Neuron (in vitro differentiated cells): ENCODE data around the gene FMN2.

Experiments used
- H2AFZ ChIP-seq: one replicate; pipeline ENCODE4 v1.6.1; 2013; ENCODE audit warnings: low read depth, mild to moderate bottlenecking, inconsistent platforms, low read length, moderate library complexity
- H3K27me3 ChIP-seq: one replicate; pipeline ENCODE4 v1.6.1; 2013; ENCODE audit warnings: low read length; ENCODE audit not compliant: insufficient read depth
- H3K36me3 ChIP-seq: one replicate; pipeline ENCODE4 v1.6.1; 2013; ENCODE audit warnings: low read length; ENCODE audit not compliant: insufficient read depth
- H3K4me1 ChIP-seq: one replicate; pipeline ENCODE4 v1.6.1; 2013; ENCODE audit warnings: low read length; ENCODE audit not compliant: insufficient read depth
- H3K4me3 ChIP-seq: 2 replicates; pipeline ENCODE4 v1.5.1; 2013; ENCODE audit warnings: mild to moderate bottlenecking, low read length, moderate library complexity
- H3K9me3 ChIP-seq: one replicate; pipeline ENCODE4 v1.6.1; 2013; ENCODE audit warnings: low read length

The FMN2 gene

DNA sequence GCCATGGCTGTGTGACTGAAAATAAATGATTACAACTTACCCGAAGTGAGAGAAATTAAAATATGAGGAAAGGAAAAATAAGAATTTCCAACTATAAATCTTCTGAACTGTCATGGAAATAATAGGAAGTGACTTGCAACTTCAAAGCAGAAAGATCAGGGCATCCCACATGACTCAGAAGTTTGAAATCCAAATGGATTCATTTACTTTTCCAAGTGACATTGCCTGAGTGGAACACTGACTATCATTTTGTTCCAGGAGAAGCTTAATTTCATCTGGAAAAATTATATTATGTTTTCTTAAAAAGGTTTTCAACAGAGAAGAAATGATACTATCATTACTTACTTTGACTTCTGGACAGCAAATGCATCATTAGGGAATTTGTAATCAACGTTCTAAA, 409.4 kb downstream of the FMN2 start:
- no peak overlapping the region for H2AFZ ChIP-seq
- H3K9me3 ChIP-seq, result no peaks in the 10 kb centered on the region
- H3K27me3 ChIP-seq, result no peaks in the 10 kb centered on the region
- no peaks in the 10 kb centered on the region for H3K36me3 ChIP-seq
- no peak overlapping the region for H3K4me3 ChIP-seq
- peaks cover 11% of the 10 kb centered on the region for H3K4me1 ChIP-seq

DNA sequence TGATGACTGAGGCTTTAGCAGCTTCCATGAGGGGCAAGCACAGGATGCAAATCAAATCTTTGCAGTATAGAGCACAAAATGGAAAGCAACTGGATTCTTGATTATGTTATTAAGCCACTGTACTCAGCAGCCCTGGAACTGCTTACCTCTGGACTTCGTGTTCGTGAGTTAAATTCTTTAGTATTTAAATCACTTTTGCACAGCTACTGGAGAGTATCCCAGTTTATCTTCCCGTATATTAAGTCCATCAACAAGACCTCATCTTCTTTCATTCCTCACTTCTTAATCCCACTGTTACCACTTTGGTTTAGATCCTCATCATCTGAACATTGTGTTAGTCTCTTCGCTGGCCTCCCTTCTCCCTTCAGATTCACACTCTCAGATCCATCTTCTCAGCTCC, 411.4 kb downstream of the FMN2 start:
- Histone ChIP-seq H3K36me3 (no peaks in the 10 kb centered on the region), H3K4me1 (peaks cover 11% of the 10 kb centered on the region), H2AFZ (no peak overlapping the region), H3K27me3 (no peaks in the 10 kb centered on the region), H3K9me3 (no peaks in the 10 kb centered on the region), H3K4me3 (no peak overlapping the region)

DNA sequence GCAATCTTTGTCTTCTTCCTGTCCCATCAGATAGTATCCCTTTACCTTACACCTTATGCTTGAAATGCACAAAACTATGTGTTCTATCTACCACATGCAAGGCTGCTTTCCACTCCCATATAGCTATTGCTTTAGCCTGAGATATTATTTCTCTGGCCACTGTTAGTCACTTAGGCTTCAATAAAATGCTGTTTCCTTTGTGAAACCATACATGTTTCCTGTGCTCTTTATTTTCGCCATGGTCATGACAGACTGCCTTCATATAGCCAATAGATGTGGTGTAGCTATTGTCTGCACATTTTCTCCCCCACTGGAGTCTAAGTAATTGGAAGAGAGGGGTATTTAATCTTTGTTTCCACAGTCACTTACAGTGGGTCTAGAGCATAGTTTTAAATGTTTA, 411.9 kb downstream of the FMN2 start:
- Histone ChIP-seq H3K36me3 (no peaks in the 10 kb centered on the region), H3K4me3 (no peak overlapping the region), H3K9me3 (no peaks in the 10 kb centered on the region), H3K27me3 (no peaks in the 10 kb centered on the region), H3K4me1 (peaks cover 7% of the 10 kb centered on the region), H2AFZ (no peak overlapping the region)

DNA sequence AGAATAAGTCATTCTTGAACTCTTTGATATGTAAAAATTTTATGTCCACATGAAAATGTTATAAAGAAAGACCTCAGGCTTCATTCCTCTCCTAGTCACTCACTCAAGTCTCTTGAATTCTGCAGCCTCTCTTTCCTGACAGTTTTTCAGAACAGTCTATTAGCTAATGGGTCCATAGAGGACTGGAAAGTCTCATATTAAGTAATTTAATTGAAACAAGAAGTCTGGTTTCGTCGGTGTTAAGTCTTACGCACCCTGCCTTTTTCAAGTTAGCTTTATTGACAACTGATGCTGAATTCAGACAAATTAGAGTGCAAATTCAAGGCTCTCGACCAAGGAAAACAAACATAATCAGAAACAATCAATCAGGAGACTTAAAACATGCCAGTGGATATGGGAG, 414.5 kb downstream of the FMN2 start:
- H2AFZ ChIP-seq, result no peak overlapping the region
- H3K4me1 ChIP-seq, result no peaks in the 10 kb centered on the region
- no peaks in the 10 kb centered on the region for H3K27me3 ChIP-seq
- no peaks in the 10 kb centered on the region for H3K9me3 ChIP-seq
- H3K36me3 ChIP-seq, result no peaks in the 10 kb centered on the region
- no peak overlapping the region for H3K4me3 ChIP-seq

DNA sequence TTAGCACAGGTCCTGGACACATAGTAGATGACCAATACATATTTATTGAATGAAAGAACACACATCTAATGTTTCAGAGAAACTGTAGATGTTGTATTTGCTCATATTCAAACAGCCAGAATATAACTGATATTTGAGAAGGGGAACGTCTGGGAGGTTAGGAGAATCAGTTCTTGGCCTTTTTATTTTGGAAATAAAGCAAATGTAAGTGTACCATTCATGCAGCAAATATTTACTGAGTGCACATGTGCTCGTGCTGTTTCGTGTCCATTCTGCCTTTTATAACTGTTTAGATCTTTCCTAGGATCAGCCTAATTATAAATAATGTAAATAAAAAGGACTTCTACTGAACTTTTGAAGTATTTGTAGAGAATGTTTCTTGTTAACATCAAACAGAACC, 416.5 kb downstream of the FMN2 start:
- no peaks in the 10 kb centered on the region for H3K9me3 ChIP-seq
- no peaks in the 10 kb centered on the region for H3K36me3 ChIP-seq
- H3K27me3 ChIP-seq, result no peaks in the 10 kb centered on the region
- no peaks in the 10 kb centered on the region for H3K4me1 ChIP-seq
- no peak overlapping the region for H2AFZ ChIP-seq
- H3K4me3 ChIP-seq, result no peak overlapping the region

DNA sequence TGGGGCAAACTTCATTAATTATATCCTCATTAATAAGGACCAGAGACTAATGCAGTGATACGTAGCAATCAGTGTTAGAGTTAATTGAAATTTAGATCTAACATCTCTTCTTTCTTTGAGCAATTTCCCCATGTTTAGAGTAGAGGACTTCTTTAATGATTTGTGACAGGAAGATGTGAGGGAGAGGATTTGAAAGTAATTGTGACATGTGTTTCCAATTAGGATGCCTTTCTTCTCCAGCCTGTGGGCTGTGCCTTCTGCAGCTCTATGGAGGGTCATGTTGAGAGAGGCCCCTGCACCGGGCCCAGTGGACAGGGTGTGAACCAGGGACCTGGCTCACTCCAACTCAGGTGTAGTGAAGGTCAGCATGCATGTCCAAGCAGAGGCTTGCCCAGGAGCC, 417.3 kb downstream of the FMN2 start:
- Histone ChIP-seq H3K9me3 (no peaks in the 10 kb centered on the region), H3K36me3 (no peaks in the 10 kb centered on the region), H2AFZ (no peak overlapping the region), H3K4me1 (no peaks in the 10 kb centered on the region), H3K4me3 (no peak overlapping the region), H3K27me3 (no peaks in the 10 kb centered on the region)

DNA sequence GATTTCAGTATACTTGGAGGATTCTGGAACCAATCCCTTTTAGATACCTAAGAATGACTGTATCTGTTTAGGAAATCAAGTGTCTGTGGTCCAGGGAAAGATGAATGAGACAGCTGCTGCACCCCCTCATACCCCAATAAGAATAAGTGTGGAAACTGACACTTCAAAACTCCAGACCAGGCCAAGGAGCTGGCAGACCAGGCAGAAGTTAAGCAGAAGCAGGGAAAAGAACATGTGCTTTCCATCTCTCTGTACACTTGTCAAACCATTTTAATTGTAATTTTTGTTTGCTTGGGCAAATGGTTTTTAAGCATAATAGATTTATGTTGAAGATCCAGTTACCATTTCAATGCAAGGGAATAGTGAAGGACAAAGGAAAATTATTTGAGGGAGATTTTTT, 420.1 kb downstream of the FMN2 start:
- no peaks in the 10 kb centered on the region for H3K9me3 ChIP-seq
- H3K4me3 ChIP-seq, result no peak overlapping the region
- H3K36me3 ChIP-seq, result no peaks in the 10 kb centered on the region
- no peak overlapping the region for H2AFZ ChIP-seq
- H3K4me1 ChIP-seq, result no peaks in the 10 kb centered on the region
- no peaks in the 10 kb centered on the region for H3K27me3 ChIP-seq

DNA sequence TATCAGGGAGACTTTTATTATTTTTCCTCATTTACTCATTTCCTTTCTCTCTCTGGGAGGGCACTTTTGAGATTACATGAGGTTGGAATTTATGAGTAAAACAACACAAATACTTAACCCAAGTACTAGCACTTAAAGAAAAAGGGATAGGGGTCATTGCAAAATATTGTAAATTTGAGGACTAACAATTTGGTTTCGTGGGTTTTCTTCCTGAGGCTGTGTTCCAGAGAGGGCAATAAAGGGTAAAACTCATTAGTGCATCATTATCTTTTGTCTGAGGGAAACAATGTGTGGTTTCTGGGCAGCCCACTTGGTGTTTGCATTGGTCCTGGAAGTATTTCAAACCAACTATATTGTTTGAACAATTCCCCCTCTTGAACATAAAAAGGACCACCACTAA, 423.8 kb downstream of the FMN2 start:
- no peaks in the 10 kb centered on the region for H3K9me3 ChIP-seq
- H3K4me3 ChIP-seq, result no peak overlapping the region
- no peaks in the 10 kb centered on the region for H3K36me3 ChIP-seq
- H3K27me3 ChIP-seq, result no peaks in the 10 kb centered on the region
- H2AFZ ChIP-seq, result no peak overlapping the region
- H3K4me1 ChIP-seq, result no peaks in the 10 kb centered on the region

DNA sequence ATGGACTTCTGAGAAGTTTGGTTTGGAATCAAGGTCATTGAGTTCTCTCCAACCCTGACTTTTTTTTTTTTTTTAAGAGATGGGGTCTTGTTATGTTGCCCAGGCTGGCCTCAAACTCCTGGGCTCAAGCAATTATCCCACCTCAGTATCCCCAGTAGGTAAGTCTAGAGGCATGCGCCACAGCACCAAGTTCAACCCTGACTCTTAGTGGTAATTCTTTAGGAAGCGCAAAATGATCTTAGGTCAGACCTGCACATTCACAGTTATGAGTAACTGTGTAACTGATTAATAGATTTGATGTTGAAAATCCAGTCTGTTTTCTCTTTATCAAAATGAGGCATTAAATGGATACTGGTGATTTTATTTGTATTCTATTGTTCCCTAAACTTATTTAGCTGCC, 424.4 kb downstream of the FMN2 start:
- Histone ChIP-seq H3K9me3 (no peaks in the 10 kb centered on the region), H3K27me3 (no peaks in the 10 kb centered on the region), H3K4me3 (no peak overlapping the region), H2AFZ (no peak overlapping the region), H3K4me1 (no peaks in the 10 kb centered on the region), H3K36me3 (no peaks in the 10 kb centered on the region)

DNA sequence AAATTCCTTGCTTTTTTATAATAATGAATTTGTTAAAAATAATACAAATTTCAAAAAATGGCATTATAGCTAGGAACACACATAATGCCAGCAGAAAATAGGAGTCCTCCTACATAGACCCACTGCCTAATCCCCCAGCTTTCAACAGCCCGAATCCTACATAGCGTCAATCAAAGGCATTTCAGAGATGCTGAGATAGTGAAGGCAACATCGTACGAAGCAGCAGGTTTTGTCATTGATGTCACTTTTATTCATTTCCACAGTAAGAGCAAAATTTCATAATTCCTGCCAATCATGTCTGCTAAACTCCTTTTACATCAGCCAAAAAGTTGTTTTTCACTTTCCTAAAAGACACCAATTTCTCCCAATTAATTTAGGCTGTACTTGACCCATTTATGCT, 426.2 kb downstream of the FMN2 start:
- Histone ChIP-seq H3K27me3 (no peaks in the 10 kb centered on the region), H3K4me1 (no peaks in the 10 kb centered on the region), H2AFZ (no peak overlapping the region)

DNA sequence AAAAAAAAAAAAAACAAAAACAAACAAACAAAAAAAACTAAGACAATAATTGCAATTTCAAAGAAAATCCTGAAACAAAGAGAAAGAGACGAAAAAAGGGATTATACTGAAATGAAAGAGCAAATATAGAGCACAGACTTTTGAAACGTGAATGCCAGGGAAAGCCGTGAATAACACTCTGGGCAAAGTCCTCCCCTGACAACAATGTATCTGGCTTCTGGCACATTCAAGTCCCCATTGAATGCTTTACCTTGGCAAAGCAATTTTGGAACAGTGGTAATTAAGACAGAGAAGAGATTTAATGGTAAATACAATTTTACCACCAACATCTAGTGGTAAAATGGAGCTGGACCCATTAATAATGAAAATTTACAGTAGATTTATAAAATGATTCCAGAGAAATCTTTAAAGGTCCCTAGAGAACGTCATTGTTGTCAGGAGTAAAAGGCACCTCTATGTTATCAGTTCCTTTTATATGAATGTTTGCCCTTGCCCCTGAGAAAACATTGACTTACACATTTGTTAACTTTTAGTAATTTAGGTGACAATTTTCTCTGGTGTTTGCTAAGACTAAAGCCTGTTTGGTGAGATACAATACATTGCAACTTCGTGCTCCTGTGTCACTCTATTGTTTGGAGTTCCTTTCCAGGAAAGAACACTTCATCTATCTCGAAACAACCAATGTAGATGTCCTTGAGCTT, 430.6 kb downstream of the FMN2 start:
- no peaks in the 10 kb centered on the region for H3K36me3 ChIP-seq
- no peak overlapping the region for H2AFZ ChIP-seq
- H3K27me3 ChIP-seq, result no peaks in the 10 kb centered on the region
- no peak overlapping the region for H3K4me3 ChIP-seq
- H3K4me1 ChIP-seq, result no peaks in the 10 kb centered on the region
- H3K9me3 ChIP-seq, result no peaks in the 10 kb centered on the region

More for the DNA sequence above, 426.2 kb downstream of the FMN2 start:
- H3K4me3 ChIP-seq, result no peak overlapping the region
- no peaks in the 10 kb centered on the region for H3K36me3 ChIP-seq
- H3K9me3 ChIP-seq, result no peaks in the 10 kb centered on the region

DNA sequence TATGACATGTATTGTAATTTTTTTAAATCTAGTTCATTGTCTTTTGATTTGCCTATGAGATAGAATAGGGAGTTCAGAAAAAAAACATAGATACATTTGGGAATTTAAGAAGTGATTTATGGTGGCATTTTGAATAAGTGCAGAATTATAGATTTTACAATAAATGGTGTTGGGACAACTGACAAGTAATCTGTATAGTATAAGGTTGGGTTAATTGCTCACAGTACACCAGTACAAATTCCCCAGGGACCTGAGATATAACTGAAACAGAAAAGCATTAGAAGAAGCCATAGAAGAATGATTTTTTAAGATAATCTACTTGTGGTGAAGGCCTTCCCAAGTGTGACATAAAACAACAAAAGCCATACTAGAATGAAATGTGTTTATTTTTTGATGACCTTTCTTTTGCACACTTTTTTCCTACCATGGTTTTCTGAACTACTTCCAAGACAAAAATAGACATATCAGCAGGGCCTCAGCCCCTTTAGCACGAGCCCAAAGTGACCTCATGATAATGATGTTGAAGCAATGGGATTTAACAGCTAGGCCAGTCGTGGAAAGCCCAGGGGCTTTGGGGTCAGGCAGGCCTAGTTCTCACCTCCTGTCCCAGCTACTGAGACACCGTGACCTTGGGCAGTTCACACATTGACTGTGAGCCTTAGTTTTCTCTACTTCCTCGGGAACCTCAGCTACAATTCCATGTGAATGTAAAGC, 432.8 kb downstream of the FMN2 start:
- H3K36me3 ChIP-seq, result no peaks in the 10 kb centered on the region
- no peaks in the 10 kb centered on the region for H3K27me3 ChIP-seq
- H2AFZ ChIP-seq, result no peak overlapping the region
- no peak overlapping the region for H3K4me3 ChIP-seq
- no peaks in the 10 kb centered on the region for H3K4me1 ChIP-seq
- H3K9me3 ChIP-seq, result no peaks in the 10 kb centered on the region
